Esophagus squamous epithelium (tissue), 4 donors: ENCODE data around the gene PARP9.

Experiments
- CTCF ChIP-seq, 6 experiments: fragments of 450-650 bp in 4 of 6; fragments of 200-600 bp in 2 of 6; sonication (generic) in 2 of 6; IDR thresholded peaks; one replicate each; pipeline ENCODE4 v1.5.1; 2016 to 2019; ENCODE audit warnings: antibody characterized with exemption in 6 of 6, mild to moderate bottlenecking in 4 of 6, moderate library complexity in 4 of 6
- POLR2A ChIP-seq, 4 donors: fragments of 450-650 bp; IDR thresholded peaks; one replicate each; pipeline ENCODE4 v1.6.1; 2017; ENCODE audit warnings: antibody characterized with exemption in 4 of 4, mild to moderate bottlenecking in 4 of 4, moderate library complexity in 3 of 4

GRCh38 chr3:122498152-122498551 lies 65.9 kb downstream of the PARP9 start:
- TF ChIP-seq CTCF (IDR thresholded peaks at IDR 0.05) (no peak), POLR2A (IDR thresholded peaks at IDR 0.05) (no peak)
